HG03135 (cell line): ENCODE measurements around the gene ARGLU1.

Experiments
- ATAC-seq: cut with Tn5 transposase; IDR thresholded peaks from one replicate; pipeline ENCODE4 v1.9.1; 2021; ENCODE audit warnings: mild to moderate bottlenecking, moderate library complexity; ENCODE audit not compliant: unreplicated experiment

Gene ARGLU1

GRCh38 chr13:106503730-106504453 lies 64.0 kb downstream of the ARGLU1 start:
- no peak for ATAC-seq

- no peak for ATAC-seq
These were observed 64.7 kb downstream of the ARGLU1 start for GRCh38 chr13:106503272-106503671.

- no peak for ATAC-seq
These were observed 67.5 kb downstream of the ARGLU1 start for GRCh38 chr13:106500445-106500844.

- peak; percentile 51 for ATAC-seq
These were observed 68.0 kb downstream of the ARGLU1 start for GRCh38 chr13:106499896-106500295.

- no peak for ATAC-seq
These were observed 68.8 kb downstream of the ARGLU1 start for GRCh38 chr13:106499113-106499512.

- no peak for ATAC-seq
These were observed 69.4 kb downstream of the ARGLU1 start for GRCh38 chr13:106498571-106498970.

GRCh38 chr13:106498158-106498557 lies 69.8 kb downstream of the ARGLU1 start:
- no peak for ATAC-seq

GRCh38 chr13:106497079-106497478 lies 70.9 kb downstream of the ARGLU1 start:
- ATAC-seq = no peak

GRCh38 chr13:106496072-106496997 lies 71.6 kb downstream of the ARGLU1 start:
- no peak for ATAC-seq

- no peak for ATAC-seq
These were observed 73.0 kb downstream of the ARGLU1 start for GRCh38 chr13:106494936-106495335.

GRCh38 chr13:106494506-106494905 lies 73.4 kb downstream of the ARGLU1 start:
- ATAC-seq = no peak

- ATAC-seq = peak; percentile 82
These were observed 74.3 kb downstream of the ARGLU1 start for GRCh38 chr13:106493533-106494220.

GRCh38 chr13:106492588-106493475 lies 75.1 kb downstream of the ARGLU1 start:
- ATAC-seq = no peak

- ATAC-seq = no peak
These were observed 75.9 kb downstream of the ARGLU1 start for GRCh38 chr13:106491928-106492587.
